ENCODE data around the gene AMOTL1.
A peak's percentile ranks its signal among the peaks of the same experiment; 100 is the strongest.

AMOTL1 gene

GRCh38 chr11:94794287-94795168, 26.4 kb downstream of the AMOTL1 start:
- Histone ChIP-seq H3K4me3 (ENCODE audit: low read depth, low read length) (no peak overlapping the region), H3K36me3 (peaks cover 15% of the 10 kb centered on the region), H3K27me3 (no peaks in the 10 kb centered on the region), H3K4me1 (peaks cover 15% of the 10 kb centered on the region; the same call in 1 of the 2 replicates), H3K9me3 (no peaks in the 10 kb centered on the region)
- peak; percentile 43 for DNase-seq
- no peak for TF ChIP-seq CTCF (IDR thresholded peaks at IDR 0.05; ENCODE audit: low read depth, low read length)

GRCh38 chr11:94795476-94796189, 27.5 kb downstream of the AMOTL1 start:
- H3K36me3 ChIP-seq = peaks cover 27% of the 10 kb centered on the region
- DNase-seq = no peak
- H3K9me3 ChIP-seq = no peaks in the 10 kb centered on the region
- TF ChIP-seq CTCF (IDR thresholded peaks at IDR 0.05; ENCODE audit: low read depth, low read length) = no peak
- no peaks in the 10 kb centered on the region for H3K27me3 ChIP-seq
- no peak overlapping the region for H3K4me3 ChIP-seq (ENCODE audit: low read depth, low read length)
- H3K4me1 ChIP-seq = peaks cover 15% of the 10 kb centered on the region; the same call in 1 of the 2 replicates

GRCh38 chr11:94796190-94796580, 28.0 kb downstream of the AMOTL1 start:
- TF ChIP-seq CTCF (IDR thresholded peaks at IDR 0.05; ENCODE audit: low read depth, low read length) = no peak
- Histone ChIP-seq H3K27me3 (no peaks in the 10 kb centered on the region), H3K36me3 (peaks cover 31% of the 10 kb centered on the region), H3K4me1 (peaks cover 15% of the 10 kb centered on the region; the same call in 1 of the 2 replicates), H3K4me3 (ENCODE audit: low read depth, low read length) (no peak overlapping the region), H3K9me3 (no peaks in the 10 kb centered on the region)
- no peak for DNase-seq

- H3K4me3 ChIP-seq (ENCODE audit: low read depth, low read length) = no peak overlapping the region
- peaks cover 15% of the 10 kb centered on the region; the same call in 1 of the 2 replicates for H3K4me1 ChIP-seq
- no peaks in the 10 kb centered on the region for H3K27me3 ChIP-seq
- no peaks in the 10 kb centered on the region for H3K9me3 ChIP-seq
- DNase-seq = no peak
- no peak for TF ChIP-seq CTCF (IDR thresholded peaks at IDR 0.05; ENCODE audit: low read depth, low read length)
- peaks cover 38% of the 10 kb centered on the region for H3K36me3 ChIP-seq
Measured at GRCh38 chr11:94796863-94797262, 28.7 kb downstream of the AMOTL1 start.

GRCh38 chr11:94799726-94800125, 31.6 kb downstream of the AMOTL1 start:
- TF ChIP-seq CTCF (IDR thresholded peaks at IDR 0.05; ENCODE audit: low read depth, low read length) = no peak
- no peaks in the 10 kb centered on the region for H3K9me3 ChIP-seq
- H3K4me1 ChIP-seq = peaks cover 6% of the 10 kb centered on the region; the same call in 1 of the 2 replicates
- no peak for DNase-seq
- H3K27me3 ChIP-seq = no peaks in the 10 kb centered on the region
- no peak overlapping the region for H3K4me3 ChIP-seq (ENCODE audit: low read depth, low read length)
- peaks cover 52% of the 10 kb centered on the region for H3K36me3 ChIP-seq
